HG03558 (cell line): ENCODE data around the gene NRK.
"Not testable (repeated sequence)": the region's sequence is repeated elsewhere in the genome, so short reads cannot be mapped to it uniquely, and the experiment has no call there.

Experiments
- ATAC-seq: cut with Tn5 transposase; IDR thresholded peaks from one replicate; pipeline ENCODE4 v1.9.1; 2021; ENCODE audit warnings: moderate number of reproducible peaks; ENCODE audit not compliant: unreplicated experiment; ENCODE audit errors: extremely low read depth

NRK gene

GRCh38 chrX:105874790-105875189 is 52.5 kb downstream of the NRK start:
- no peak for ATAC-seq

- no peak for ATAC-seq
Measured at GRCh38 chrX:105876658-105877057, 54.3 kb downstream of the NRK start.

GRCh38 chrX:105880491-105880890 is 58.2 kb downstream of the NRK start:
- no peak for ATAC-seq

- ATAC-seq, result no peak
Measured at GRCh38 chrX:105882581-105883275, 60.4 kb downstream of the NRK start.

- no peak for ATAC-seq
Measured at GRCh38 chrX:105894721-105895120, 72.4 kb downstream of the NRK start.

- ATAC-seq, result no peak
Measured at GRCh38 chrX:105909576-105909975, 87.2 kb downstream of the NRK start.

GRCh38 chrX:105910563-105911105 is 88.3 kb downstream of the NRK start:
- ATAC-seq, result no peak

GRCh38 chrX:105945266-105945665 is 122.9 kb downstream of the NRK start:
- no peak for ATAC-seq

- no peak for ATAC-seq
Measured at GRCh38 chrX:105969487-105969886, 147.1 kb downstream of the NRK start.

- no peak for ATAC-seq
Measured at GRCh38 chrX:105972690-105973386, 150.5 kb downstream of the NRK start.

GRCh38 chrX:105973387-105973739 is 151.0 kb downstream of the NRK start:
- no peak for ATAC-seq

GRCh38 chrX:105975382-105975781 is 153.0 kb downstream of the NRK start:
- ATAC-seq, result no peak

GRCh38 chrX:105981772-105982485 is 159.6 kb downstream of the NRK start:
- ATAC-seq, result no peak

GRCh38 chrX:105988487-105988886 is 166.1 kb downstream of the NRK start:
- not testable (repeated sequence) for ATAC-seq

- no peak for ATAC-seq
Measured at GRCh38 chrX:105999294-105999693, 177.0 kb downstream of the NRK start.

GRCh38 chrX:106000203-106000602 is 177.9 kb downstream of the NRK start:
- no peak for ATAC-seq

- ATAC-seq, result not testable (repeated sequence)
Measured at GRCh38 chrX:106000609-106001008, 178.3 kb downstream of the NRK start.

GRCh38 chrX:106005684-106006083 is 183.3 kb downstream of the NRK start:
- no peak for ATAC-seq

GRCh38 chrX:106007815-106008214 is 185.5 kb downstream of the NRK start:
- no peak for ATAC-seq
